A549 treated with AZD2906 at 1 μM for 4 hours (cell line): Measurements from ENCODE around the gene C1orf159. TPM values are rescaled to one million over a fixed set of nuclear protein-coding genes. Genes with fewer than 3 reads are reported as not detected.

Source experiments
- total RNA-seq: library from RNA; stranded (reverse); fragments of 200-300 nt; extraction: Qiagen RNA extraction; gene quantifications from 5 replicates; pipeline ENCODE4 v1.2.3, GENCODE V29; 2022

C1orf159 gene
- total RNA-seq = 8.2 to 14.5 TPM (median 13.7 TPM) in 5 replicates

GRCh38 chr1:1115786-1116700 is at the start of gene C1orf159:
Gene C1orf159, minus strand, starts transcription at chr1:1116089. Its CDS starts 24,546 bp downstream, at chr1:1091543.

GRCh38 chr1:1073743-1074587 is 41.9 kb downstream of the C1orf159 start, which contains the start of gene RNF223:
Gene RNF223, minus strand, starts transcription at chr1:1074306. Its CDS starts 1,740 bp downstream, at chr1:1072566.

Other genes starting within 250 kb of the C1orf159 start
- 14.0 to 25.0 TPM (median 23.6 TPM) in 5 replicates for gene SAMD11, start 192.2 kb downstream of the C1orf159 start, total RNA-seq
- gene NOC2L, start 156.8 kb downstream of the C1orf159 start, total RNA-seq = 69.2 to 85.8 TPM (median 78.9 TPM) in 5 replicates
- gene KLHL17, start 155.5 kb downstream of the C1orf159 start, total RNA-seq = 7.5 to 17.0 TPM (median 13.7 TPM) in 5 replicates
- 3.3 to 5.7 TPM (median 4.9 TPM) in 5 replicates for gene PLEKHN1, start 149.6 kb downstream of the C1orf159 start, total RNA-seq
- 0.10 to 0.19 TPM (median 0.13 TPM) in 5 replicates for gene PERM1, start 134.0 kb downstream of the C1orf159 start, total RNA-seq
- gene HES4, start 116.0 kb downstream of the C1orf159 start, total RNA-seq = 17.8 to 65.9 TPM (median 57.8 TPM) in 5 replicates
- 12.1 to 23.1 TPM (median 19.4 TPM) in 5 replicates for gene ISG15, start 102.6 kb downstream of the C1orf159 start, total RNA-seq
- gene AGRN, start 96.0 kb downstream of the C1orf159 start, total RNA-seq = 78.5 to 115 TPM (median 107 TPM) in 5 replicates
- 0.21 to 0.30 TPM (median 0.23 TPM) in 5 replicates for gene RNF223, start 41.8 kb downstream of the C1orf159 start, total RNA-seq
- not detected in 5 replicates for gene TTLL10, start 57.8 kb upstream of the C1orf159 start, total RNA-seq
- gene TNFRSF18, start 90.5 kb upstream of the C1orf159 start, total RNA-seq = 0.09 to 0.20 TPM (median 0.13 TPM) in 4 of 5 replicates, not detected in the other
- 0.13 to 0.34 TPM (median 0.20 TPM) in 4 of 5 replicates, not detected in the other for gene TNFRSF4, start 98.1 kb upstream of the C1orf159 start, total RNA-seq
- gene SDF4, start 115.9 kb upstream of the C1orf159 start, total RNA-seq = 109 to 135 TPM (median 131 TPM) in 5 replicates
- 11.0 to 19.8 TPM (median 18.8 TPM) in 5 replicates for gene B3GALT6, start 116.1 kb upstream of the C1orf159 start, total RNA-seq
- 0.71 to 1.9 TPM (median 1.4 TPM) in 5 replicates for gene C1QTNF12, start 130.6 kb upstream of the C1orf159 start, total RNA-seq
- 36.2 to 50.4 TPM (median 45.1 TPM) in 5 replicates for gene UBE2J2, start 157.8 kb upstream of the C1orf159 start, total RNA-seq
- 0.52 to 1.3 TPM (median 1.1 TPM) in 5 replicates for gene SCNN1D, start 164.3 kb upstream of the C1orf159 start, total RNA-seq
- gene ACAP3, start 191.8 kb upstream of the C1orf159 start, total RNA-seq = 8.2 to 16.9 TPM (median 14.4 TPM) in 5 replicates
- 15.8 to 25.3 TPM (median 23.7 TPM) in 5 replicates for gene PUSL1, start 192.5 kb upstream of the C1orf159 start, total RNA-seq
- 46.5 to 63.1 TPM (median 58.1 TPM) in 5 replicates for gene INTS11, start 208.6 kb upstream of the C1orf159 start, total RNA-seq
- gene CPTP, start 208.7 kb upstream of the C1orf159 start, total RNA-seq = 18.3 to 25.4 TPM (median 24.0 TPM) in 5 replicates
- 0.09 to 0.26 TPM (median 0.23 TPM) in 5 replicates for gene TAS1R3, start 215.2 kb upstream of the C1orf159 start, total RNA-seq
- 41.0 to 73.2 TPM (median 64.0 TPM) in 5 replicates for gene DVL1, start 233.3 kb upstream of the C1orf159 start, total RNA-seq
- gene MXRA8, start 242.5 kb upstream of the C1orf159 start, total RNA-seq = 0.11 to 0.36 TPM (median 0.15 TPM) in 4 of 5 replicates, not detected in the other